Stimulated activated CD4-positive, alpha-beta T cell treated with anti-CD3 and anti-CD28 coated beads, Interleukin-1b, Interleukin-23, amount 100 ng/mL, for 4 hours (primary cell): ENCODE data around the gene ATG5.

Experiments
- DNase-seq, 2 donors: peaks; one replicate each; pipeline ENCODE4 v3.0.0-alpha.2; 2020; ENCODE audit warnings: low read depth in 2 of 2

The ATG5 gene

GRCh38 chr6:106180208-106180607 lies 145.4 kb downstream of the ATG5 start:
- no peak for DNase-seq

- DNase-seq: no peak
Measured at GRCh38 chr6:106178900-106179299, 146.7 kb downstream of the ATG5 start.

- DNase-seq: no peak
Measured at GRCh38 chr6:106177786-106178185, 147.8 kb downstream of the ATG5 start.

GRCh38 chr6:106173124-106173879 lies 152.3 kb downstream of the ATG5 start:
- no peak for DNase-seq

GRCh38 chr6:106170030-106170791 lies 155.3 kb downstream of the ATG5 start:
- DNase-seq: no peak

- DNase-seq: no peak
Measured at GRCh38 chr6:106169517-106169916, 156.0 kb downstream of the ATG5 start.

GRCh38 chr6:106168097-106168888 lies 157.3 kb downstream of the ATG5 start:
- no peak for DNase-seq

GRCh38 chr6:106167096-106167814 lies 158.3 kb downstream of the ATG5 start:
- no peak for DNase-seq

- DNase-seq: no peak
Measured at GRCh38 chr6:106165885-106166485, 159.6 kb downstream of the ATG5 start.

GRCh38 chr6:106163966-106164877 lies 161.3 kb downstream of the ATG5 start:
- DNase-seq: peak; percentile 25 to 48

GRCh38 chr6:106163446-106163965 lies 162.1 kb downstream of the ATG5 start:
- DNase-seq: peak; percentile 5 to 28

GRCh38 chr6:106162921-106163320 lies 162.6 kb downstream of the ATG5 start:
- DNase-seq: no peak

GRCh38 chr6:106161893-106162292 lies 163.7 kb downstream of the ATG5 start:
- DNase-seq: no peak

- DNase-seq: no peak
Measured at GRCh38 chr6:106161311-106161874, 164.2 kb downstream of the ATG5 start.

GRCh38 chr6:106160189-106160588 lies 165.4 kb downstream of the ATG5 start:
- no peak for DNase-seq

GRCh38 chr6:106159531-106159940 lies 166.0 kb downstream of the ATG5 start:
- DNase-seq: no peak

- no peak for DNase-seq
Measured at GRCh38 chr6:106158816-106159215, 166.7 kb downstream of the ATG5 start.

GRCh38 chr6:106156863-106157262 lies 168.7 kb downstream of the ATG5 start:
- no peak for DNase-seq

- DNase-seq: no peak
Measured at GRCh38 chr6:106156413-106156812, 169.1 kb downstream of the ATG5 start.
